Measurements from ENCODE around the gene ANKRD20A1.
"Not testable (repeated sequence)": the region's sequence is repeated elsewhere in the genome, so short reads cannot be mapped to it uniquely, and the experiment has no call there.

ANKRD20A1 gene

DNA sequence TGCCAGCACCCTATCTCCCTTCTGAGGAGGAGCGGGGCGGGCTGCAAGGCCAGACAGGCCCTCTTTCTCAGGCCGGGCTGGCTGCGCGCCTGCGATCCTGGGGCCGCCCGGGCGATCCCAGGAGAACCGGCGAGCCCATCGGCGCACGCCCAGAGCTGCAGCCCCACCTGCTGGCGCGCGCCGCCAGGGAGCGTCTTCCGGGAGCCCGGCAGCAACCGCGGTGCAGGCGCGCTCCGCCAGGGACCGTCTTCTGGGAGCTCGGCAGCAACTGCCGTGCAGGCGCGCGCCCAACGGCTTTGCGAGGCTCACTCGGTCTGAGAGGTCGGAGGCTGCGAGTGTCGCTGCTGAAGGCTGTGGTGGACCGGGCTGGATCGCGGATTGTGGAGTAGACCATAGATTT, at the start of gene ANKRD20A1:
TSS of gene ANKRD20A1 (plus strand) at position 61 of the 400 bp plus-strand sequence. CDS start 496 bp downstream, outside the sequence.
- not testable (repeated sequence) for DNase-seq

DNA sequence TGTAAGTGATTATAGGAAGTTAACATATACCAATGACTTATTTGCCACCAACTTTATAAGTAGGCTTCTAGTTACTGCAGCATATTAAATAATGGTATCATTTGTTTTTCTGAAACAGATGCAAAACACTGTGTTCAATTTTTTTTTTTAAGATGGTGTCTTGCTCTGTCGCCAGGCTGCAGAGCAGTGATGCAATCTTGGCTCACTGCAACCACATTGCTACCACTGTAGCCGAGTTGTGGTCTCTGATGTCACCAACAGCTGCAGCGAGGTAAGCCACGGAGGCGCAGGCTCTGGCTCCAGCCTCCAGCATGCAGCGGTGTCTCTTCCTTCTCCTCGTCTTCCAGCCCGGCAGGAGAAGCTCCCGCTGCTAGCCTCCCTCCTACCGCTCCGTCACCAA, 26.6 kb upstream of the ANKRD20A1 start:
- not testable (repeated sequence) for DNase-seq

Data from CD4-positive, alpha-beta T cell treated with Interleukin-12 subunit alpha and Interleukin-12 subunit beta, for 1 hour (primary cell).